Activated CD8-positive, alpha-beta memory T cell treated with anti-CD3 and anti-CD28 coated beads for 48 hours (primary cell): ENCODE results near the gene PPP3R1.

ENCODE experiments used
- DNase-seq, 3 experiments: peaks; one replicate each; pipeline ENCODE4 v3.0.0-alpha.2; 2020; ENCODE audit warnings: low read depth in 2 of 3, low spot score in 2 of 3

Gene PPP3R1

GRCh38 chr2:68235090-68235489, 17.2 kb downstream of the PPP3R1 start:
- no peak for DNase-seq

GRCh38 chr2:68234405-68234804, 17.9 kb downstream of the PPP3R1 start:
- no peak for DNase-seq

GRCh38 chr2:68231061-68231372, 21.3 kb downstream of the PPP3R1 start:
- DNase-seq, result no peak

- no peak for DNase-seq
These were observed 21.9 kb downstream of the PPP3R1 start for GRCh38 chr2:68230241-68231060.

- no peak for DNase-seq
These were observed 25.5 kb downstream of the PPP3R1 start for GRCh38 chr2:68226794-68227193.

- no peak for DNase-seq
These were observed 27.2 kb downstream of the PPP3R1 start for GRCh38 chr2:68225119-68225632.

GRCh38 chr2:68223419-68223818, 28.9 kb downstream of the PPP3R1 start:
- no peak for DNase-seq

GRCh38 chr2:68222287-68222686, 30.0 kb downstream of the PPP3R1 start:
- no peak for DNase-seq

GRCh38 chr2:68218343-68218901, 33.9 kb downstream of the PPP3R1 start:
- no peak for DNase-seq

GRCh38 chr2:68217729-68218128, 34.6 kb downstream of the PPP3R1 start:
- no peak for DNase-seq

- DNase-seq, result no peak
These were observed 35.6 kb downstream of the PPP3R1 start for GRCh38 chr2:68216454-68217310.

GRCh38 chr2:68214381-68214780, 38.0 kb downstream of the PPP3R1 start:
- DNase-seq, result no peak

- DNase-seq, result no peak
These were observed 45.5 kb downstream of the PPP3R1 start for GRCh38 chr2:68206793-68207192.

- no peak for DNase-seq
These were observed 48.7 kb downstream of the PPP3R1 start for GRCh38 chr2:68203587-68203986.

GRCh38 chr2:68200157-68200787, 52.1 kb downstream of the PPP3R1 start:
- no peak for DNase-seq

GRCh38 chr2:68196120-68196716, 56.1 kb downstream of the PPP3R1 start:
- no peak for DNase-seq

- DNase-seq, result no peak
These were observed 57.2 kb downstream of the PPP3R1 start for GRCh38 chr2:68195096-68195495.

GRCh38 chr2:68193787-68194372, 58.5 kb downstream of the PPP3R1 start:
- no peak for DNase-seq

- DNase-seq, result no peak
These were observed 59.2 kb downstream of the PPP3R1 start for GRCh38 chr2:68193144-68193543.

- no peak for DNase-seq
These were observed 61.2 kb downstream of the PPP3R1 start for GRCh38 chr2:68190991-68191731.
